GM12873 (cell line): ENCODE data around the gene TPRA1.

Experiments
- CTCF ChIP-seq: IDR thresholded peaks from 2 replicates; pipeline ENCODE4 v1.5.1; 2012; ENCODE audit warnings: low read depth, mild to moderate bottlenecking, moderate library complexity, low read length, control low read depth; ENCODE audit not compliant: insufficient read depth; ENCODE audit errors: missing control alignments

The TPRA1 gene

GRCh38 chr3:127598841-127599570 lies 8.5 kb upstream of the TPRA1 start:
- TF ChIP-seq CTCF = no peak

- TF ChIP-seq CTCF = no peak
Measured at GRCh38 chr3:127597020-127597771, 6.7 kb upstream of the TPRA1 start.

- no peak for TF ChIP-seq CTCF
Measured at GRCh38 chr3:127595303-127595702, 4.8 kb upstream of the TPRA1 start.

- TF ChIP-seq CTCF = no peak
Measured at GRCh38 chr3:127593178-127593577, 2.6 kb upstream of the TPRA1 start.

GRCh38 chr3:127590282-127590592 lies 296 bp downstream of the TPRA1 start:
- no peak for TF ChIP-seq CTCF

- TF ChIP-seq CTCF = no peak
Measured at GRCh38 chr3:127589600-127590281, 792 bp downstream of the TPRA1 start.
